T-helper 2 cell treated with Interferon-gamma antibody and Interleukin-4, amounts not matched to agents 5 μg/mL and 100 μg/mL, for 36 hours (primary cell): Measurements from ENCODE around the gene CDC14B.
"Not testable (repeated sequence)": the region's sequence is repeated elsewhere in the genome, so short reads cannot be mapped to it uniquely, and the experiment has no call there.

Experiments
- DNase-seq: peaks from one replicate; pipeline ENCODE4 v3.0.0; 2021; ENCODE audit warnings: low spot score
- H3K27ac Mint-ChIP-seq: one replicate; pipeline ENCODE4 v1.8.0; 2021; ENCODE audit warnings: mild to moderate bottlenecking, mixed read lengths
- H3K27me3 Mint-ChIP-seq: one replicate; pipeline ENCODE4 v1.8.0; 2021; ENCODE audit warnings: low read depth, mixed read lengths
- H3K36me3 Mint-ChIP-seq: one replicate; pipeline ENCODE4 v1.8.0; 2021; ENCODE audit warnings: low read depth, mixed read lengths
- H3K4me1 Mint-ChIP-seq: one replicate; pipeline ENCODE4 v1.8.0; 2021; ENCODE audit warnings: low read depth, mixed read lengths
- H3K4me3 Mint-ChIP-seq: one replicate; pipeline ENCODE4 v1.8.0; 2022; ENCODE audit warnings: mild to moderate bottlenecking, moderate library complexity, mixed read lengths
- H3K9me3 Mint-ChIP-seq: one replicate; pipeline ENCODE4 v1.8.0; 2021; ENCODE audit warnings: mixed read lengths

Gene CDC14B

GRCh38 chr9:96646081-96646991, 26.7 kb upstream of the CDC14B start:
- Mint-ChIP-seq H3K9me3 (no peaks in the 10 kb centered on the region), H3K27me3 (no peaks in the 10 kb centered on the region), H3K27ac (no peak overlapping the region), H3K4me3 (no peak overlapping the region), H3K4me1 (no peaks in the 10 kb centered on the region), H3K36me3 (peaks cover 13% of the 10 kb centered on the region)
- no peak for DNase-seq

DNA sequence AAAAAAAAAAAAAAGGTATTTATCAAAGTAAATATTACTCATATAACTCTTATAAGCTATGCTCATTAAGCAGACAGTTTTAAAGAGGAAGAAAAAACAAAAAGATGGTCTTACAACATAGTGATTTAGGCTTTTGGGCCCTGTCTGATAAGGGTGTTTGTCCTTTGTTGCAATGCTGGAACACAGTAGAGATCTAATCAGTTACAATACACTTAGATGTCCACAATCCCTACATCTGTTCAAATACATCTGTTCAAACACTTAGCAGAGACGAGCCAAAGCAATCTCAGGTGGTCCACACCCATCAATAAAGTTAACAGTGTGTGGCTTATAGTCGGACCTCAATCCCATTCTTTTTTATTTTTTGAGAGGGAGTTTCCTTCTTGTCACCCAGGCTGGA, 24.5 kb upstream of the CDC14B start:
- H3K27me3 Mint-ChIP-seq, result no peaks in the 10 kb centered on the region
- no peak overlapping the region for H3K4me3 Mint-ChIP-seq
- H3K4me1 Mint-ChIP-seq, result no peaks in the 10 kb centered on the region
- peaks cover 10% of the 10 kb centered on the region for H3K36me3 Mint-ChIP-seq
- DNase-seq, result no peak
- no peaks in the 10 kb centered on the region for H3K9me3 Mint-ChIP-seq
- H3K27ac Mint-ChIP-seq, result no peak overlapping the region

DNA sequence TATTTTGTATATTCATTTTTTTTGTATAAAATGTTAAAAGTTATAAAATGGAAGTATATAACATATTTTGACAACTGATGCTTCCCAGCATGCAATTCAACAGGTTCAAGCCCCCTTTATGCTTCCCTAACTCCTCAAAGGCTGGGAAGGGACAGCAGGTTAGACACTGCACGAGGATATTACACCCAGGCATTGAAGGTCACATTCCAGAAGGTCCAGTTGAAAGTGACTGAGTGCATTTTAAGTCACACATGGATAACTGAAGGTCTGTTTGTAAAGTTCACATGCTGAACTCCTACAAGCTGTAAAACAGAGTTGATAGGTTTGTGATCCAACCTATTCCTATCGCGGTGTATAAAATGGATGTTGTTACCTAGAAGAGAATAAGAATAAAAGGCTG, 21.9 kb upstream of the CDC14B start:
- Mint-ChIP-seq H3K4me3 (no peak overlapping the region), H3K36me3 (peaks cover 6% of the 10 kb centered on the region), H3K27ac (no peak overlapping the region), H3K27me3 (peaks cover 6% of the 10 kb centered on the region), H3K4me1 (no peaks in the 10 kb centered on the region), H3K9me3 (no peaks in the 10 kb centered on the region)
- no peak for DNase-seq

GRCh38 chr9:96638606-96639364, 19.1 kb upstream of the CDC14B start:
- Mint-ChIP-seq H3K27me3 (peaks cover 17% of the 10 kb centered on the region), H3K4me1 (no peaks in the 10 kb centered on the region), H3K36me3 (peaks cover 1% of the 10 kb centered on the region), H3K4me3 (no peak overlapping the region), H3K27ac (no peak overlapping the region), H3K9me3 (no peaks in the 10 kb centered on the region)
- DNase-seq, result no peak

DNA sequence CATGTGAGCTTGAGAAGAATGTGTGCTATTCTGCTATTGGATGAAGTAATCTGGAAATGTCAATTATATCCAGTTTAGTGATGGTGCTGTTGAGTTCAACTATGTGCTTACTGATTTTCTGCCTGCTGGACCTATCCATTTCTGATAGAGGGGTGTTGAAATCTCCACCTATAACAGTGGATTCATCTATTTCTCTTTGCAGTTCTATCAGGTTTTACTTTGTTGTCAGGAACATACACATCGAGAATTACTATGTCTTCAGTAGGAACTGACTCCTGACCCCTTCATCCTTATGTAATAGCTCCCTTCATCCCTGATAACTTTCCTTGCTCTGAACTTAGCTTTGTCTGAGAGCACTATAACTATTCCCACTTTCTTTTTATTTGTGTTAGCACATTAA, 16.7 kb upstream of the CDC14B start:
- Mint-ChIP-seq H3K27me3 (peaks cover 17% of the 10 kb centered on the region), H3K9me3 (no peaks in the 10 kb centered on the region), H3K27ac (no peak overlapping the region), H3K36me3 (no peaks in the 10 kb centered on the region), H3K4me1 (peaks cover 2% of the 10 kb centered on the region), H3K4me3 (no peak overlapping the region)
- DNase-seq, result no peak

DNA sequence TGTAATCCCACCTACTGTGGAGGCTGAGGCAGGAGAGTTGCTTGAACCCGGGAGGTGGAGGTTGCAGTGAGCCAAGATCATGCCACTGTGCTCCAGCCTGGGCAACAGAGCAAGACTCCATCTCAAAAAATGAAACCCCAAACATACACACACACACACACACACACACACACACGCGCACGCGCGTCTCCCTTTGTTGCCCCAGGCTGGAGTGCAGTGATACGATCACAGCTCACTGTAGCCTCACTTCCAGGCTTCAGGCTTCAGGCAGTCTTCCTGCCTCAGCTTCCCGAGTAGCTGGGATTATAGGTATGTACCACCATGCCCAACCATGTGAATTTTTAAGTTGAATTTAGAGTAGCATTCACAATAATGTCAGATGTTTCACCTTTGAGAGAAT, 13.9 kb upstream of the CDC14B start:
- H3K27me3 Mint-ChIP-seq, result peaks cover 17% of the 10 kb centered on the region
- not testable (repeated sequence) for H3K36me3 Mint-ChIP-seq

DNA sequence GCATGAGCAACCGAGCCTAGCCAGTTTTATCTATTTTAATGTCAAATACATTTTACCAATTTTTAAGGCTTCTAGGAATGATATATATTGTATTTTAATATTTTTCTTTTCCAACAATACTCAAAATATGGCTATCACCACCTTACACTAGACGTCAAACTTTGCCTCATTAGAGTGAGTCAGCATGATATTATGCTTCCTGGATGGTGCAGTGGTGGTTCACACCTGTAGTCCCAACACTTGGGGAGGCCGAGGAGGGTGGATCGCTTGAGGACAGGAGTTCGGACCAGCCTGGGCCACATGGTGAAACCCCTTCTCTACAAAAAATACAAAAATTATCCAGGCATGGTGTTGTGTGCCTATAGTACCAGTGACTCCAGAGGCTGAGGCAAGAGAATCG, 7.3 kb upstream of the CDC14B start:
- H3K36me3 Mint-ChIP-seq, result no peaks in the 10 kb centered on the region
- peaks cover under 1% of the 10 kb centered on the region for H3K27me3 Mint-ChIP-seq
- no peak overlapping the region for H3K27ac Mint-ChIP-seq
- no peak overlapping the region for H3K4me3 Mint-ChIP-seq
- no peak for DNase-seq
- H3K9me3 Mint-ChIP-seq, result no peaks in the 10 kb centered on the region
- peaks cover under 1% of the 10 kb centered on the region for H3K4me1 Mint-ChIP-seq

More for the DNA sequence above, 13.9 kb upstream of the CDC14B start:
- H3K4me1 Mint-ChIP-seq, H3K27ac Mint-ChIP-seq, H3K9me3 Mint-ChIP-seq, DNase-seq, H3K4me3 Mint-ChIP-seq: not testable (repeated sequence)

GRCh38 chr9:96621618-96622017, 2.0 kb upstream of the CDC14B start:
- Mint-ChIP-seq H3K27me3 (peaks cover 38% of the 10 kb centered on the region), H3K4me3 (no peak overlapping the region), H3K9me3 (no peaks in the 10 kb centered on the region), H3K27ac (no peak overlapping the region), H3K36me3 (no peaks in the 10 kb centered on the region), H3K4me1 (peaks cover 5% of the 10 kb centered on the region)
- DNase-seq, result no peak

DNA sequence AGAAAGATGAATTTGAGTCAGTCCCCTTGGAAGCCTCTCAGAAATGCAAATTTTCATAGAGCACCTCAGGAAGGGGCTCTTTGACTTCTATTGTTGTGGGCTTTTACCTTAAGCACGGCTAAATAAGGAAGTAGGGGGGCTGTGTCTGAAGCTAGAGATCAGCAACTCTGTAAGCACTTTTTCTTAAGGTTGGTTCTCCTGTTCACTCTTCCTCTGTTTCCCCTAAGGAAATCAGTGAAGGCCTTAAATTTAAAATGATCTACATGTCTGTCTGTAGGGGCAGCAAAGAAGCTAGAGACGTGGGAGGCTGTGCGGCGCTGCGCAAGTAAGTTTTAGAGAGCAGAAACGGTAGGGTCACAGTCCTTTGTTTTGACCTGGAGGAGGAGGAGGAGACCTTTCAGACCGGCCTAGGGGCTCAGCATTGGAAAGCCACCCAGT, 1.2 kb upstream of the CDC14B start:
- Mint-ChIP-seq H3K27me3 (peaks cover 43% of the 10 kb centered on the region), H3K4me1 (peaks cover 5% of the 10 kb centered on the region), H3K4me3 (peak overlapping the region; percentile 75), H3K27ac (no peak overlapping the region), H3K36me3 (no peaks in the 10 kb centered on the region), H3K9me3 (no peaks in the 10 kb centered on the region)
- no peak for DNase-seq

GRCh38 chr9:96620181-96620514, 505 bp upstream of the CDC14B start:
- peaks cover 5% of the 10 kb centered on the region for H3K4me1 Mint-ChIP-seq
- H3K27ac Mint-ChIP-seq, result no peak overlapping the region
- no peaks in the 10 kb centered on the region for H3K36me3 Mint-ChIP-seq
- no peaks in the 10 kb centered on the region for H3K9me3 Mint-ChIP-seq
- peak overlapping the region; percentile 75 for H3K4me3 Mint-ChIP-seq
- peaks cover 48% of the 10 kb centered on the region for H3K27me3 Mint-ChIP-seq
- no peak for DNase-seq

DNA sequence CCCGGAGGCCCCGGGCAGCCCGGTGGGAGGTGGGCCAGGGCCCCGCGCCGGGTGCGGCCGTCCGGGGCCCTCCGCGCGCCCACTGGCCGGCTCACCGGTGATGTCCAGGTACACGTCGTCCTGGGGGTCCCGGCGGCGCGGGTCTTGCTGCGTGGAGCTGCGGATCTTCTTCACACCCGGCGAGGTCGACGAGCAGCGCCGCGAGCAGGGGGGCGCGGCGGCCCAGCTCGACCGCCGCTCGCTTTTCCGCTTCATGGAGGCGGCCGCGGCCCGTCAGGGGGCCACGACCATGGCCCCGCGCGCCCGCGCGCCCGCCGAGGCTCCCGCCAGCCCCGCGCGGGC, 548 bp downstream of the CDC14B start:
- Mint-ChIP-seq H3K27me3 (peaks cover 53% of the 10 kb centered on the region), H3K36me3 (no peaks in the 10 kb centered on the region), H3K4me1 (peaks cover 5% of the 10 kb centered on the region), H3K4me3 (no peak overlapping the region), H3K9me3 (no peaks in the 10 kb centered on the region), H3K27ac (no peak overlapping the region)
- DNase-seq, result no peak

GRCh38 chr9:96618209-96619123, 1.2 kb downstream of the CDC14B start:
- Mint-ChIP-seq H3K9me3 (no peaks in the 10 kb centered on the region), H3K27me3 (peaks cover 57% of the 10 kb centered on the region), H3K36me3 (no peaks in the 10 kb centered on the region), H3K4me1 (peaks cover 5% of the 10 kb centered on the region), H3K4me3 (peak overlapping the region; percentile 54), H3K27ac (no peak overlapping the region)
- DNase-seq, result no peak

- H3K9me3 Mint-ChIP-seq, result no peaks in the 10 kb centered on the region
- H3K4me3 Mint-ChIP-seq, result peak overlapping the region; percentile 37
- DNase-seq, result no peak
- no peak overlapping the region for H3K27ac Mint-ChIP-seq
- H3K27me3 Mint-ChIP-seq, result peaks cover 66% of the 10 kb centered on the region
- H3K36me3 Mint-ChIP-seq, result no peaks in the 10 kb centered on the region
- peaks cover 5% of the 10 kb centered on the region for H3K4me1 Mint-ChIP-seq
These were observed 2.0 kb downstream of the CDC14B start for GRCh38 chr9:96617439-96618185.
